Naive thymus-derived CD4-positive, alpha-beta T cell (primary cell): ENCODE measurements around the gene RWDD1. TPM values are rescaled to one million over a fixed set of nuclear protein-coding genes. Genes with fewer than 3 reads are reported as not detected.

Experiments used
- ATAC-seq: fragments of 150-1000 bp; cut with Tn5 transposase; 2 replicates; pipeline ENCODE4 v1.10.0; 2021; ENCODE audit warnings: mild to moderate bottlenecking, moderate library complexity
- CTCF ChIA-PET: fragments of 350-600 bp; sonication (Branson Sonifier 250); formaldehyde crosslinking; loops from one replicate; lab custom pipeline; 2021; ENCODE audit warnings: antibody characterized with exemption; lab: Charles Lee
- POLR2A ChIA-PET: fragments of 350-600 bp; sonication (Branson Sonifier 250); formaldehyde crosslinking; loops from one replicate; lab custom pipeline; 2021; ENCODE audit warnings: antibody characterized with exemption, inconsistent platforms; lab: Charles Lee
- DNase-seq, 9 donors: peaks; one replicate each; pipeline versions ENCODE4 v3.0.0 to v3.0.0-alpha.2; 2020 to 2022; ENCODE audit warnings: mixed read lengths in 1 of 9
- H3K27ac ChIP-seq: one replicate; pipeline ENCODE4 v1.7.0; 2013; ENCODE audit warnings: mild to moderate bottlenecking, low read depth, low read length, moderate library complexity
- H3K27me3 ChIP-seq, 2 donors: one replicate each; pipeline ENCODE4 v1.7.0; 2013; ENCODE audit warnings: low read length in 2 of 2, mild to moderate bottlenecking in 2 of 2, moderate library complexity in 2 of 2; ENCODE audit not compliant: control insufficient read depth in 2 of 2, insufficient read depth in 2 of 2
- H3K36me3 ChIP-seq, 3 experiments: 1 replicate in 2 of 3; 2 replicates in 1 of 3; pipeline ENCODE4 v1.7.0; 2013; ENCODE audit warnings: low read length in 3 of 3, mild to moderate bottlenecking in 3 of 3, moderate library complexity in 1 of 3; ENCODE audit not compliant: insufficient read depth in 3 of 3, control insufficient read depth in 2 of 3
- H3K4me1 ChIP-seq, 2 donors: one replicate each; pipeline ENCODE4 v1.7.0; 2013; ENCODE audit warnings: low read length in 2 of 2, mild to moderate bottlenecking in 2 of 2, moderate library complexity in 1 of 2; ENCODE audit not compliant: control insufficient read depth in 2 of 2, insufficient read depth in 2 of 2
- H3K4me3 ChIP-seq: 2 replicates; pipeline ENCODE4 v1.7.0; 2013; ENCODE audit warnings: mild to moderate bottlenecking, low read length
- H3K9me3 ChIP-seq, 3 experiments: 1 replicate in 2 of 3; 2 replicates in 1 of 3; pipeline ENCODE4 v1.7.0; 2013; ENCODE audit warnings: low read length in 3 of 3; ENCODE audit not compliant: control insufficient read depth in 2 of 3
- H3K27ac Mint-ChIP-seq, 9 donors: one replicate each; pipeline ENCODE4 v1.8.0; 2020 to 2022; ENCODE audit warnings: mixed read lengths in 9 of 9, mild to moderate bottlenecking in 8 of 9, moderate library complexity in 5 of 9, inconsistent platforms in 2 of 9
- H3K27me3 Mint-ChIP-seq, 5 donors: one replicate each; pipeline ENCODE4 v1.8.0; 2021 to 2022; ENCODE audit warnings: mixed read lengths in 5 of 5, mild to moderate bottlenecking in 1 of 5
- H3K36me3 Mint-ChIP-seq, 5 donors: one replicate each; pipeline ENCODE4 v1.8.0; 2020 to 2022; ENCODE audit warnings: mixed read lengths in 5 of 5, mild to moderate bottlenecking in 3 of 5, inconsistent platforms in 1 of 5
- H3K4me1 Mint-ChIP-seq, 7 donors: one replicate each; pipeline ENCODE4 v1.8.0; 2020 to 2022; ENCODE audit warnings: mixed read lengths in 7 of 7, mild to moderate bottlenecking in 3 of 7, inconsistent platforms in 1 of 7
- H3K4me3 Mint-ChIP-seq, 10 donors: one replicate each; pipeline ENCODE4 v1.8.0; 2020 to 2022; ENCODE audit warnings: mild to moderate bottlenecking in 10 of 10, mixed read lengths in 10 of 10, moderate library complexity in 6 of 10, inconsistent platforms in 2 of 10
- H3K9me3 Mint-ChIP-seq, 11 donors: one replicate each; pipeline ENCODE4 v1.8.0; 2020 to 2022; ENCODE audit warnings: mixed read lengths in 11 of 11, mild to moderate bottlenecking in 4 of 11, inconsistent platforms in 1 of 11, moderate library complexity in 1 of 11
- intact Hi-C, 2 donors: fragments of 100-400 bp; cut with micrococcal nuclease; formaldehyde crosslinking; loops; one replicate each; pipeline ENCODE4 v1.15.1; 2023
- polyA plus RNA-seq, 2 donors: library from polyadenylated mRNA; unstranded; fragments of 300-500 nt; fragmentation: Illumina TruSeq; gene quantifications; one replicate each; pipeline ENCODE4 v1.2.3, GENCODE V29; 2021
- total RNA-seq, 6 experiments: library from RNA in 5 of 6; stranded (reverse) in 5 of 6; gene quantifications; 1 replicate in 5 of 6; 2 replicates in 1 of 6; pipeline ENCODE4 v1.2.3 and lab custom pipeline; 2021 to 2026

The RWDD1 gene
- total and polyA plus RNA-seq, 7 experiments from 2014 or later, result 33.2 to 68.5 (median 36.7) TPM

DNA sequence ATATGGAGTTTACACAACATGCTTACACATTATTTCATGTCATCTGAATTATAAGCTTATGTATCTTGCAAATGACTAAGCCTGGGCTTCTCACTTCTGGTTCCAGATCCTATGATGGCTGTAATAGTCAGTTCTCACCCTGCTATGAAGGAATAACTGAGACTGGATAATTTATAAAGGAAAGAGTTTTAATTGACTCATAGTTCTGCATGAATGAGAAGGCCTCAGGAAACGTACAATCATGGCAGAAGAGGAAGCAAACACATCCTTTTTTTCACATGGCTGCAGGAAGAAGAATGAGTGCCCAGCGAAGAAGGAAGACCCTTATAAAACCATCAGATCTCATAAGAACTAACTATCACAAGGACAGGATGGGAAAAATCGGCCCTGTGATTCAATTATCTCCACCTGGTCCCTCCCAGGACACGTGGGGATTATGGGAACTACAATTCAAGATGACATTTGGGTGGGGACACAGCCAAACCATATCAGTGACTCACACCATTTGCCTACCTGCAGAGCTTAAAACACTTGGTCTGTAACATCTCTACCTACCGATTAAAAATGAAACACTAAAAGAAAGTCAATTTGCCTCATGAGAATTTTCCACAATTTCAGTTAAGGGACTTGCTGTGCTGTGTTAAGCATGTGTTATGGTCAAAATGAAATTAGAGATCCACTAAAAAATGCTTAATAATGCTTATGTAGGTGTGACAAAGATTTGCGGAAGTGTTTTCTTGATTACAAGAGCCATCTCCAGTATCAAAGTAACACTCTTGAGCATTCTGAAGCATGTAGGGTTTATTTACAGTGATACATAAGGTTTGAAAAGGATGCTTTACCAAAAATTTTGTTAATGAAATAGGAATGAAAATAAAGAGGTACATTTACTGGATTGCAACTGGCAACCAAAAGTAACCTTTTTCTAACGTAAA, 2.2 kb upstream of the RWDD1 start:
- Mint-ChIP-seq H3K4me1 (peaks cover 30 to 54% (median 45%) of the 10 kb centered on the region in 7 donors), H3K27ac (peak overlapping the region in 4 of 9 donors; percentile 11 to 98 (median 48)), H3K27me3 (peaks cover 0 to 21% (median 6%) of the 10 kb centered on the region in 5 donors), H3K36me3 (peaks cover 0 to 2% (median 2%) of the 10 kb centered on the region in 5 donors), H3K4me3 (peak overlapping the region in 6 of 10 donors; percentile 7 to 55 (median 36)), H3K9me3 (no peaks in the 10 kb centered on the region)
- intact Hi-C loops, result no loop called here
- no peak for DNase-seq
- no peak overlapping the region for H3K4me3 ChIP-seq
- H3K27ac ChIP-seq, result no peak overlapping the region
- no peaks in the 10 kb centered on the region for H3K27me3 ChIP-seq
- POLR2A ChIA-PET, result interaction anchor here (3.0 to 5.6 kb wide), 2 partner anchors 112 to 290 kb away, joined by 20 to 70 read pairs; partner anchors contain the start of genes KPNA5 and TSPYL1
- H3K9me3 ChIP-seq, result no peaks in the 10 kb centered on the region
- H3K4me1 ChIP-seq, result peaks cover 16 to 21% of the 10 kb centered on the region in 2 donors
- ATAC-seq, result no peak
- peaks cover 0 to 3% (median 0%) of the 10 kb centered on the region in 3 experiments for H3K36me3 ChIP-seq
- CTCF ChIA-PET, result no interaction called here

- H3K9me3 Mint-ChIP-seq, result no peaks in the 10 kb centered on the region
- peaks cover 5 to 19% (median 17%) of the 10 kb centered on the region in 5 donors for H3K36me3 Mint-ChIP-seq
- intact Hi-C loops, result loop anchor here (1.0 to 5.0 kb wide), 12 partner anchors 10 to 1104 kb away; partner anchors contain the start of genes GOPC (in 2 of the 2), KPNA5 (in 2 of the 2), RSPH4A (in 2 of the 2) and TSPYL1 (in 2 of the 2)
- peak overlapping the region; percentile 96 to 100 (median 99) for H3K27ac Mint-ChIP-seq
- H3K9me3 ChIP-seq, result no peaks in the 10 kb centered on the region
- H3K4me3 ChIP-seq, result peak overlapping the region; percentile 86
- H3K27ac ChIP-seq, result peak overlapping the region; percentile 95
- H3K4me1 Mint-ChIP-seq, result peaks cover 38 to 68% (median 61%) of the 10 kb centered on the region in 7 donors
- peak overlapping the region; percentile 94 to 99 (median 98) for H3K4me3 Mint-ChIP-seq
- H3K27me3 Mint-ChIP-seq, result peaks cover 0 to 7% (median 0%) of the 10 kb centered on the region in 5 donors
- POLR2A ChIA-PET, result interaction anchor here (0.8 to 5.6 kb wide), 16 partner anchors 8 to 471 kb away, joined by 3 to 70 read pairs (median 6); partner anchors contain the start of genes KPNA5, NT5DC1, RSPH4A and TSPYL1
- CTCF ChIA-PET, result interaction anchor here (0.6 to 3.2 kb wide), 4 partner anchors 9 to 109 kb away, joined by 3 to 14 read pairs (median 5); partner anchors contain the start of gene KPNA5
- peaks cover 0 to 3% (median 0%) of the 10 kb centered on the region in 3 experiments for H3K36me3 ChIP-seq
- H3K4me1 ChIP-seq, result peaks cover 16 to 21% of the 10 kb centered on the region in 2 donors
- no peaks in the 10 kb centered on the region for H3K27me3 ChIP-seq
- ATAC-seq (no peak), DNase-seq (no peak)
These were observed 338 bp downstream of the RWDD1 start for GRCh38 chr6:116571683-116572000.

- ATAC-seq, result no peak
- POLR2A ChIA-PET, result interaction anchor here (0.7 to 5.6 kb wide), 13 partner anchors 8 to 1613 kb away, joined by 3 to 70 read pairs (median 8); partner anchors contain the start of genes KPNA5, NT5DC1, RSPH4A and TSPYL1
- H3K9me3 Mint-ChIP-seq, result no peaks in the 10 kb centered on the region
- CTCF ChIA-PET, result interaction anchor here (0.7 to 3.2 kb wide), 2 partner anchors 9 to 13 kb away, joined by 3 to 14 read pairs; no protein-coding TSS in a partner anchor
- DNase-seq, result peak in 1 of 9 donors; percentile 10
- H3K4me3 ChIP-seq, result peak overlapping the region; percentile 86
- no peaks in the 10 kb centered on the region for H3K27me3 ChIP-seq
- H3K27me3 Mint-ChIP-seq, result peaks cover 0 to 3% (median 0%) of the 10 kb centered on the region in 5 donors
- intact Hi-C loops, result loop anchor here in 1 of 2 donors (5.0 kb wide), 1 partner anchor 75 kb away; no protein-coding TSS in a partner anchor
- peaks cover 39 to 73% (median 64%) of the 10 kb centered on the region in 7 donors for H3K4me1 Mint-ChIP-seq
- H3K36me3 Mint-ChIP-seq, result peaks cover 7 to 22% (median 17%) of the 10 kb centered on the region in 5 donors
- peaks cover 0 to 3% (median 0%) of the 10 kb centered on the region in 3 experiments for H3K36me3 ChIP-seq
- peak overlapping the region; percentile 94 to 99 (median 98) for H3K4me3 Mint-ChIP-seq
- H3K27ac ChIP-seq, result peak overlapping the region; percentile 95
- H3K27ac Mint-ChIP-seq, result peak overlapping the region; percentile 96 to 100 (median 99)
- H3K9me3 ChIP-seq, result no peaks in the 10 kb centered on the region
- H3K4me1 ChIP-seq, result peaks cover 16 to 21% of the 10 kb centered on the region in 2 donors
These were observed 858 bp downstream of the RWDD1 start for GRCh38 chr6:116572162-116572561.

- peak overlapping the region in 1 of 10 donors; percentile 45 for H3K4me3 Mint-ChIP-seq
- CTCF ChIA-PET, result interaction anchor here (1.5 kb wide), 1 partner anchor 14 kb away, joined by 3 read pairs; no protein-coding TSS in a partner anchor
These were observed 3.9 kb downstream of the RWDD1 start for GRCh38 chr6:116575227-116575626.

DNA sequence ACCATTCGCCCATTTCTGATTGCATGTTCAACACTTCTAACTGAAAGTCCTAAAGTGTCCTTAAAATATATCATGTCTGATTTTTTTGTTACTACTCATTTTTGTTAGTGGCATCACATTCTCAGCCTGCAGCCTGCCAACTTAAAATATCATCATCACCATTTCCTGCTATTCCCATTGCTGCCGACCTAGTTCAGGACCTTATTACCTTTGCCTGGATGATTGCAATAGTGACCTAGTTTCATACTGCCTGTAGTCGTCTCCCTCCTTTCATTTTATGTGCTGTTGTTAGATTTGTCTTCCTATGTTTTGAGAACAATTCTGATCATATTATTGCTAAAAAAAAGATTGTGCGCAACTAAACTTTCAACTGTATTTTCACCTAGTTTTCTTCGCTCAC, 6.2 kb downstream of the RWDD1 start:
- H3K27ac Mint-ChIP-seq, result peak overlapping the region in 1 of 9 donors; percentile 69
- peaks cover 0 to 12% (median 0%) of the 10 kb centered on the region in 3 experiments for H3K36me3 ChIP-seq
- CTCF ChIA-PET, result no interaction called here
- H3K27me3 ChIP-seq, result no peaks in the 10 kb centered on the region
- no peak overlapping the region for H3K4me3 ChIP-seq
- H3K4me1 ChIP-seq, result peaks cover 4 to 11% of the 10 kb centered on the region in 2 donors
- ATAC-seq (no peak), DNase-seq (no peak)
- peak overlapping the region in 1 of 10 donors; percentile 45 for H3K4me3 Mint-ChIP-seq
- H3K4me1 Mint-ChIP-seq, result peaks cover 39 to 62% (median 51%) of the 10 kb centered on the region in 7 donors
- H3K36me3 Mint-ChIP-seq, result peaks cover 7 to 35% (median 17%) of the 10 kb centered on the region in 5 donors
- H3K9me3 Mint-ChIP-seq, result no peaks in the 10 kb centered on the region
- no peak overlapping the region for H3K27ac ChIP-seq
- POLR2A ChIA-PET, result no interaction called here
- no peaks in the 10 kb centered on the region for H3K9me3 ChIP-seq
- H3K27me3 Mint-ChIP-seq, result no peaks in the 10 kb centered on the region
- intact Hi-C loops, result loop anchor here in 1 of 2 donors (2.0 kb wide), 1 partner anchor 17 kb away; no protein-coding TSS in a partner anchor

More at GRCh38 chr6:116575227-116575626, 3.9 kb downstream of the RWDD1 start:
- Mint-ChIP-seq H3K36me3 (peaks cover 7 to 31% (median 17%) of the 10 kb centered on the region in 5 donors), H3K4me1 (peaks cover 47 to 77% (median 65%) of the 10 kb centered on the region in 7 donors), H3K27me3 (no peaks in the 10 kb centered on the region), H3K27ac (peak overlapping the region in 1 of 9 donors; percentile 67), H3K9me3 (no peaks in the 10 kb centered on the region)
- ATAC-seq, result no peak
- intact Hi-C loops, result no loop called here
- no peak overlapping the region for H3K27ac ChIP-seq
- H3K36me3 ChIP-seq, result peaks cover 0 to 5% (median 0%) of the 10 kb centered on the region in 3 experiments
- H3K9me3 ChIP-seq, result no peaks in the 10 kb centered on the region
- no peak for DNase-seq
- POLR2A ChIA-PET, result no interaction called here
- no peaks in the 10 kb centered on the region for H3K27me3 ChIP-seq
- no peak overlapping the region for H3K4me3 ChIP-seq
- peaks cover 13 to 19% of the 10 kb centered on the region in 2 donors for H3K4me1 ChIP-seq

DNA sequence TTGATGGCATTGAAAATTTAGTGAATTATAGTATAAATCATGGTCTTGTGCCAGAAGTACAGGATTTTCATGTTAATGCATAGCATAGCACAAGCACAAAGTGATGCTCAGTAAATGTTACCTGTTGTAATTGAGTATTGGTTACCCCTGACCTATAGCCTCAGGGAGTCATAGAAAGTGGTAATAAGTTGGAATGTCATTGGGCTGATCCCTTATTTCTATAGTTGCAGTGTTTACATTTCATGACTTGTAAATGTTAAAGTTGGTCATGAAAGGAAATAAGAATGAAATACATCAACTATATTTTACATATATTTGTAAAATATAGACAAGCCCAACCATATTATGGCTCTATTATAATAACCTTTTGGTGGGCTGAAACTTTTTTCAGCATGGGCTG, 7.0 kb downstream of the RWDD1 start:
- intact Hi-C loops, result no loop called here
- peaks cover 0 to 17% (median 0%) of the 10 kb centered on the region in 3 experiments for H3K36me3 ChIP-seq
- ChIA-PET CTCF (no interaction called here), POLR2A (no interaction called here)
- H3K4me1 ChIP-seq, result peaks cover 0 to 3% of the 10 kb centered on the region in 2 donors
- H3K27me3 Mint-ChIP-seq, result no peaks in the 10 kb centered on the region
- no peaks in the 10 kb centered on the region for H3K9me3 Mint-ChIP-seq
- ATAC-seq, result no peak
- H3K4me3 ChIP-seq, result no peak overlapping the region
- no peaks in the 10 kb centered on the region for H3K27me3 ChIP-seq
- H3K27ac Mint-ChIP-seq, result no peak overlapping the region
- peaks cover 7 to 38% (median 21%) of the 10 kb centered on the region in 5 donors for H3K36me3 Mint-ChIP-seq
- peaks cover 31 to 54% (median 45%) of the 10 kb centered on the region in 7 donors for H3K4me1 Mint-ChIP-seq
- no peak overlapping the region for H3K4me3 Mint-ChIP-seq
- no peak overlapping the region for H3K27ac ChIP-seq
- DNase-seq, result no peak
- no peaks in the 10 kb centered on the region for H3K9me3 ChIP-seq
